H1 (cell line): ENCODE measurements around the gene MAB21L3. TPM values are rescaled to one million over a fixed set of nuclear protein-coding genes. Genes with fewer than 3 reads are reported as not detected.

Experiments
- CTCF ChIA-PET: fragments of 300-600 bp; sonication (Branson Sonifier 250); formaldehyde crosslinking; loops from one replicate; lab custom pipeline; 2021; ENCODE audit not compliant: partially characterized antibody; lab: Charles Lee
- POLR2A ChIA-PET: fragments of 300-600 bp; sonication (Branson Sonifier 250); formaldehyde crosslinking; loops from one replicate; lab custom pipeline; 2021; ENCODE audit warnings: inconsistent platforms; ENCODE audit not compliant: partially characterized antibody; lab: Charles Lee
- DNase-seq, 2 experiments: peaks; one replicate each; pipeline versions ENCODE4 v3.0.0 to v3.0.0-alpha.2; 2010 to 2022; ENCODE audit warnings: low spot score in 2 of 2, low read depth in 1 of 2, mixed read lengths in 1 of 2
- FAIRE-seq: peaks from 2 replicates; lab custom pipeline; 2011; peaks lifted over from hg19 to GRCh38; lab: Jason Lieb, UNC
- H2AFZ ChIP-seq: 2 replicates; pipeline ENCODE4 v1.8.1; 2012; ENCODE audit warnings: low read length, inconsistent platforms
- H2AK5ac ChIP-seq: 2 replicates; pipeline ENCODE4 v1.6.1; 2013; ENCODE audit warnings: low read depth, low read length
- H2BK120ac ChIP-seq: replicated peaks from 2 replicates; pipeline ENCODE3; 2013; ENCODE audit warnings: low read depth, low read length, inconsistent platforms
- H2BK12ac ChIP-seq: 2 replicates; pipeline ENCODE4 v1.6.1; 2013; ENCODE audit warnings: low read depth, low read length
- H2BK15ac ChIP-seq: 2 replicates; pipeline ENCODE4 v1.6.1; 2013; ENCODE audit warnings: low read length
- H2BK20ac ChIP-seq: 2 replicates; pipeline ENCODE4 v1.6.1; 2013; ENCODE audit warnings: low read length
- H2BK5ac ChIP-seq: 2 replicates; pipeline ENCODE4 v1.6.1; 2013; ENCODE audit warnings: low read depth, low read length
- H3K14ac ChIP-seq: 2 replicates; pipeline ENCODE4 v1.6.1; 2013; ENCODE audit warnings: inconsistent platforms; ENCODE audit not compliant: insufficient read length
- H3K18ac ChIP-seq: 2 replicates; pipeline ENCODE4 v1.6.1; 2013; ENCODE audit warnings: low read length; ENCODE audit errors: extremely low read depth
- H3K23ac ChIP-seq: 2 replicates; pipeline ENCODE4 v1.6.1; 2013; ENCODE audit warnings: inconsistent platforms; ENCODE audit not compliant: insufficient read length
- H3K23me2 ChIP-seq: 2 replicates; pipeline ENCODE4 v1.6.1; 2013; ENCODE audit warnings: low read depth, low read length
- H3K27ac ChIP-seq: 2 replicates; pipeline ENCODE4 v1.6.1; 2011; ENCODE audit warnings: low read depth, low read length, inconsistent platforms
- H3K27me3 ChIP-seq, 4 experiments: replicated peaks in 1 of 4; 1 replicate in 1 of 4; 2 replicates in 3 of 4; pipeline versions ENCODE4 v1.6.1 to v1.8.1; 2011 to 2013; ENCODE audit warnings: low read length in 3 of 4, mild to moderate bottlenecking in 3 of 4, inconsistent platforms in 2 of 4, mixed read lengths in 2 of 4, moderate library complexity in 1 of 4; ENCODE audit not compliant: control insufficient read depth in 3 of 4, insufficient read depth in 3 of 4; ENCODE audit errors: extremely low read depth in 1 of 4
- H3K36me3 ChIP-seq, 4 experiments: 2 replicates each; pipeline versions ENCODE4 v1.6.1 to v1.8.1; 2011 to 2013; ENCODE audit warnings: mild to moderate bottlenecking in 4 of 4, low read length in 3 of 4, moderate library complexity in 2 of 4, control low read depth in 1 of 4, inconsistent platforms in 1 of 4; ENCODE audit not compliant: insufficient read depth in 4 of 4, control insufficient read depth in 2 of 4
- H3K4ac ChIP-seq: replicated peaks from 2 replicates; pipeline ENCODE3; 2013; ENCODE audit warnings: low read length, low read depth, mixed read lengths, inconsistent platforms; ENCODE audit not compliant: insufficient read length
- H3K4me1 ChIP-seq, 4 experiments: replicated peaks in 1 of 4; 1 replicate in 1 of 4; 2 replicates in 3 of 4; pipeline versions ENCODE4 v1.6.1 to v1.8.1; 2011 to 2013; ENCODE audit warnings: low read length in 3 of 4, inconsistent platforms in 2 of 4, mixed read lengths in 1 of 4; ENCODE audit not compliant: insufficient read depth in 4 of 4, control insufficient read depth in 3 of 4
- H3K4me2 ChIP-seq, 2 experiments: 2 replicates each; pipeline versions ENCODE4 v1.6.1 to v1.8.1; 2011 to 2013; ENCODE audit warnings: low read depth in 2 of 2, low read length in 2 of 2, control low read depth in 1 of 2, inconsistent platforms in 1 of 2, mild to moderate bottlenecking in 1 of 2; ENCODE audit not compliant: insufficient read depth in 1 of 2
- H3K4me3 ChIP-seq, 4 experiments: fragments of 200-600, 300-600 bp in 1 of 4; sonication (generic), shearing (Covaris generic), sonication (Bioruptor Twin) in 1 of 4; 2 replicates each; pipeline versions ENCODE4 v1.5.1 to v1.8.1; 2011 to 2016; ENCODE audit warnings: low read length in 4 of 4, low read depth in 3 of 4, control low read depth in 2 of 4, inconsistent platforms in 2 of 4, mild to moderate bottlenecking in 2 of 4, mixed read lengths in 1 of 4, moderate library complexity in 1 of 4; ENCODE audit not compliant: insufficient read depth in 2 of 4; ENCODE audit errors: extremely low read depth in 1 of 4
- H3K56ac ChIP-seq: replicated peaks from 2 replicates; pipeline ENCODE3; 2013; ENCODE audit warnings: low read depth, mild to moderate bottlenecking, mixed read lengths, low read length, inconsistent platforms; ENCODE audit not compliant: insufficient read length
- H3K79me1 ChIP-seq: 2 replicates; pipeline ENCODE4 v1.6.1; 2013; ENCODE audit warnings: low read depth, low read length, control low read depth
- H3K79me2 ChIP-seq, 2 experiments: 2 replicates each; pipeline versions ENCODE4 v1.6.1 to v1.8.1; 2012 to 2013; ENCODE audit warnings: low read length in 2 of 2, mild to moderate bottlenecking in 2 of 2, inconsistent platforms in 1 of 2; ENCODE audit not compliant: insufficient read depth in 2 of 2, control insufficient read depth in 1 of 2
- H3K9ac ChIP-seq, 4 experiments: replicated peaks in 1 of 4; 1 replicate in 1 of 4; 2 replicates in 3 of 4; pipeline versions ENCODE4 v1.6.1 to v1.8.1; 2011 to 2013; ENCODE audit warnings: low read depth in 3 of 4, low read length in 3 of 4, control low read depth in 2 of 4, mild to moderate bottlenecking in 2 of 4, moderate library complexity in 2 of 4, inconsistent platforms in 1 of 4; ENCODE audit errors: extremely low read depth in 1 of 4
- H3K9me3 ChIP-seq, 2 experiments: 2 replicates each; pipeline versions ENCODE4 v1.6.1 to v1.8.1; 2012 to 2013; ENCODE audit warnings: mild to moderate bottlenecking in 2 of 2, moderate library complexity in 2 of 2, control low read depth in 1 of 2, inconsistent platforms in 1 of 2, low read depth in 1 of 2, low read length in 1 of 2, mixed read lengths in 1 of 2; ENCODE audit not compliant: insufficient read depth in 2 of 2
- H4K20me1 ChIP-seq, 2 experiments: replicated peaks in 1 of 2; 2 replicates each; pipeline versions ENCODE3 to v1.8.1; 2011 to 2013; ENCODE audit warnings: inconsistent platforms in 2 of 2, low read length in 2 of 2, mild to moderate bottlenecking in 1 of 2; ENCODE audit not compliant: insufficient read depth in 2 of 2, control insufficient read depth in 1 of 2
- H4K5ac ChIP-seq: 2 replicates; pipeline ENCODE4 v1.6.1; 2013; ENCODE audit warnings: low read length, low read depth, mixed read lengths, inconsistent platforms; ENCODE audit not compliant: insufficient read length
- H4K8ac ChIP-seq: 2 replicates; pipeline ENCODE4 v1.8.0; 2013; ENCODE audit warnings: mild to moderate bottlenecking, moderate library complexity, low read length, inconsistent platforms; ENCODE audit not compliant: insufficient read depth; ENCODE audit errors: extremely low read depth
- H4K91ac ChIP-seq: replicated peaks from 2 replicates; pipeline ENCODE3; 2013; ENCODE audit warnings: low read length, mixed read lengths, inconsistent platforms; ENCODE audit not compliant: insufficient read length
- BACH1 ChIP-seq: IDR thresholded peaks from 2 replicates; pipeline ENCODE4 v1.6.1; 2012; ENCODE audit warnings: low read length, improper control_type of control experiment
- BCL11A ChIP-seq, 2 experiments: IDR thresholded peaks; one replicate each; pipeline ENCODE4 v1.6.1; 2011; ENCODE audit warnings: low read depth in 2 of 2, low read length in 2 of 2, mild to moderate bottlenecking in 2 of 2
- EGR1 ChIP-seq: IDR thresholded peaks from 2 replicates; pipeline ENCODE4 v1.6.1; 2011; ENCODE audit warnings: low read depth, low read length, borderline replicate concordance
- RFX5 ChIP-seq: IDR thresholded peaks from 2 replicates; pipeline ENCODE4 v1.6.1; 2011; ENCODE audit warnings: low read depth, low read length, improper control_type of control experiment, borderline replicate concordance
- SIRT6 ChIP-seq: IDR thresholded peaks from one replicate; pipeline ENCODE4 v1.7.1; 2012; ENCODE audit warnings: low read length, inconsistent platforms
- SP4 ChIP-seq: IDR thresholded peaks from 2 replicates; pipeline ENCODE4 v1.6.1; 2012; ENCODE audit warnings: low read length, inconsistent platforms
- WGBS, 2 experiments: shearing (Covaris generic) in 1 of 2; methylation state at CpG; one replicate each; pipeline versions ENCODE4 v1.1.6 to v1.1.7; 2013 to 2015; ENCODE audit warnings: low lambda C conversion rate in 2 of 2, mixed read lengths in 2 of 2, inconsistent platforms in 1 of 2, low coverage in 1 of 2, missing lambda C conversion rate in 1 of 2; ENCODE audit not compliant: insufficient replicate concordance in 2 of 2, insufficient coverage in 1 of 2, insufficient read length in 1 of 2; ENCODE audit errors: extremely low coverage in 1 of 2, missing lambda C conversion rate in 1 of 2; 5-methylcytosine and 5-hydroxymethylcytosine counted together
- polyA plus RNA-seq, 7 experiments: library from polyadenylated mRNA; depleted of rRNA in 3 of 7; stranded (reverse) in 5 of 7; unstranded in 2 of 7; fragments of >200 nt in 5 of 7; fragments of 200-250 nt in 2 of 7; gene quantifications; 1 replicate in 5 of 7; 2 replicates in 1 of 7; 4 replicates in 1 of 7; pipeline versions ENCODE4 v1.2.1 to v1.2.3, GENCODE V29; 2011 to 2013; ENCODE audit warnings: missing spikeins in 2 of 7, mixed read lengths in 2 of 7
- total RNA-seq: library from RNA; stranded (reverse); fragmentation: NEBNext Ultra II Directional; extraction: Animal tissue kit (Norgen Biotek cat#: 25700); gene quantifications from 2 replicates; pipeline ENCODE4 v1.2.1, GENCODE V29; 2021

Gene MAB21L3
- total and polyA plus RNA-seq, 2 of the 8 experiments (the other 6 are each of a cell fraction or from before 2014, with no cell fraction given) = not detected

- ChIA-PET CTCF (interaction anchor here (1.0 kb wide), 1 partner anchor 16 kb away, joined by 3 read pairs; no protein-coding TSS in a partner anchor), POLR2A (no interaction called here)
- Histone ChIP-seq H3K4me2 (no peak overlapping the region), H2BK5ac (no peak overlapping the region), H3K27ac (no peak overlapping the region), H3K9me3 (no peaks in the 10 kb centered on the region), H4K5ac (no peak overlapping the region), H3K14ac (no peak overlapping the region), H3K36me3 (no peaks in the 10 kb centered on the region), H3K27me3 (no peaks in the 10 kb centered on the region), H3K18ac (no peak overlapping the region), H3K9ac (no peak overlapping the region), H3K4me1 (no peaks in the 10 kb centered on the region), H3K56ac (no peak overlapping the region), H2BK120ac (no peak overlapping the region), H2BK20ac (no peak overlapping the region), H3K23me2 (no peaks in the 10 kb centered on the region), H2BK12ac (no peak overlapping the region), H4K20me1 (no peaks in the 10 kb centered on the region), H2AK5ac (no peak overlapping the region), H3K79me1 (no peaks in the 10 kb centered on the region), H2AFZ (no peak overlapping the region), H4K91ac (no peak overlapping the region), H3K4ac (no peak overlapping the region), H3K4me3 (no peak overlapping the region), H3K23ac (no peak overlapping the region), H2BK15ac (no peak overlapping the region), H3K79me2 (no peaks in the 10 kb centered on the region), H4K8ac (no peak overlapping the region)
- WGBS, 2 experiments = 92% methylated on average over 1 of the region's 1 CpG; no CpG with 5 or more reads in 1 of the 2 experiments
- FAIRE-seq = no peak
- TF ChIP-seq BCL11A (IDR thresholded peaks at IDR 0.05; ENCODE audit: low read depth in 2 of 2, low read length in 2 of 2) (no peak), EGR1 (no peak), RFX5 (no peak), BACH1 (no peak), SP4 (no peak), SIRT6 (no peak)
- no peak for DNase-seq
Observed at GRCh38 chr1:116089870-116090269, 21.3 kb upstream of the MAB21L3 start.
